ENCODE measurements around the gene FADS6.

The FADS6 gene

DNA sequence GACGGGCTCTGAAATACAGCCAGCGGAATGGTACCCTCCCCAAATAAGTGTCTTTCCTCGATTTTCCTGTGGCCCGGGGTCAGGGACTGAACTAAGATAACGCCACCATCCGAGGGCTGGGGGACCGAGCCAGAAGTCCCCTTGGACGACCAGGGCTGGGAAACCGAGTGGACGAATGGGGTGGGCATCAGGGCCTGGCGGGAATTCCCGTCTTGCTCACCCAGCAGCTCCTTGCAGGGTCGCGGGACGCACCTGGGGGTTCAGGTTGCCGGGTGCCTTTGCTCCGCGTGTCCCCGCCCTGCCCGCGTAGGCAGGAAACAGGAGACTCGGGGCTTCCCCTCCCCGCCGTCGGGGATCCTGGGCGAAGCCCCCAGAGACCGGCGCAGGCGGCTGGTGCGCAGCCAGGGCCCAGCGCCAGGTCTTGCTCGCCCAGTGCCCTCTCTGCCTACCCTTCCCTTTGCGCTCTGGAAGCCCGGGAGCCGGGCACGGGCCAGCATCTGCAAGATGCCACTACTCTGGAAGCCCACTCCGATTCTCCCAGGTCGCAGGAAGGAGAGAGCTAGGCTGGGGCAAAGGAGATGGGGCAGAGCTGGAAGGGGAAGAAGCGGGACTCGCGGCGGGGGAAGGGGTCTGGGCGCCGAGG lies 33.1 kb downstream of the FADS6 start:
- TF ChIP-seq, protein P1, sequence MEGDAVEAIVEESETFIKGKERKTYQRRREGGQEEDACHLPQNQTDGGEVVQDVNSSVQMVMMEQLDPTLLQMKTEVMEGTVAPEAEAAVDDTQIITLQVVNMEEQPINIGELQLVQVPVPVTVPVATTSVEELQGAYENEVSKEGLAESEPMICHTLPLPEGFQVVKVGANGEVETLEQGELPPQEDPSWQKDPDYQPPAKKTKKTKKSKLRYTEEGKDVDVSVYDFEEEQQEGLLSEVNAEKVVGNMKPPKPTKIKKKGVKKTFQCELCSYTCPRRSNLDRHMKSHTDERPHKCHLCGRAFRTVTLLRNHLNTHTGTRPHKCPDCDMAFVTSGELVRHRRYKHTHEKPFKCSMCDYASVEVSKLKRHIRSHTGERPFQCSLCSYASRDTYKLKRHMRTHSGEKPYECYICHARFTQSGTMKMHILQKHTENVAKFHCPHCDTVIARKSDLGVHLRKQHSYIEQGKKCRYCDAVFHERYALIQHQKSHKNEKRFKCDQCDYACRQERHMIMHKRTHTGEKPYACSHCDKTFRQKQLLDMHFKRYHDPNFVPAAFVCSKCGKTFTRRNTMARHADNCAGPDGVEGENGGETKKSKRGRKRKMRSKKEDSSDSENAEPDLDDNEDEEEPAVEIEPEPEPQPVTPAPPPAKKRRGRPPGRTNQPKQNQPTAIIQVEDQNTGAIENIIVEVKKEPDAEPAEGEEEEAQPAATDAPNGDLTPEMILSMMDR (IDR thresholded peaks at IDR 0.05; ENCODE audit: insufficient read depth, low read length, poor library complexity, severe bottlenecking) = peak; percentile 3
- H3K4me3 ChIP-seq (replicated peaks; ENCODE audit: low read depth, low read length) = no peak overlapping the region

DNA sequence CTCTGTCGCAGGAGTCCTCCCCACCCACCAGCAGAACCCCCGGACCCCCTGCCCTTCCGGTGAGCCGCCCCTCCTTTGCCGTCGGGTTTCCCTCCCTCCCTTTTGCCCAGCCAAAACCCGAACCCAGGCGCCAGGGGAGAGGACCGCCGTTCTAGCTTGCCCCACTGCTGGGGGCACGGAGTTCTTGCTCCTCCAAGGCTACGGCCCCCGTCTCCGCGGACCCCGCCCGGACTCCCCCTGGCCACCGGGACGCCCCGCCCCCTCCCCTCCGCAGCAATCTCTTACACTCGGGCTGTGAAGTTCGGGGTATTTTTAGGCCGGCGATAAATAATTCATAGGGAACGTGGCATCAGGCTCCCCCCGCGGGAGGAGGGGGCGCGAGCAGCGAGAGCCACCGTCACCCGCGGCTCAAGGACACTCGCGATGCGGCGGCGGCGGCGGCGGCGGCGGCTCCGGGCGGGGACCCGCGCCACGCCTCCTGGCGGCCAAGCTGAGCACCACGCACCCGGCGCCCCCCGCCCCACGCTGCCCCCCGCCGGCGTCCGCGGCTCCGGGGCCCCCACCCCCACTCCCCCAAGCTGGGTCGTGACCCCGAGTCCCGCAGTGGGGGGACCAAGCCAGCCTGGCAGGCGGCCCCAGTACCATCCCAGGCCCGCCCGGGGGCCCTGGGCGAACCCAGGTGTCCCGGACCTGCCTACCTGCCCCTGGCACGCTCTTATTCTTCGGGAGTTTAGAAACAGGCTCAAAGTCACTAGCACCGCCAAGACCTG lies 33.8 kb downstream of the FADS6 start, which contains the start of gene GRIN2C:
Gene GRIN2C, minus strand, starts transcription at position 427 of the 770 bp plus-strand sequence. CDS start 4,793 bp downstream, outside the sequence.
- H3K36me3 ChIP-seq (ENCODE audit: control insufficient read depth, insufficient read depth, low read length) = peaks cover 21% of the 10 kb centered on the region
- H3K27me3 ChIP-seq (replicated peaks; ENCODE audit: control insufficient read depth, insufficient read depth, low read length) = peaks cover 3% of the 10 kb centered on the region
- H3K4me3 ChIP-seq (replicated peaks; ENCODE audit: low read depth, low read length) = no peak within 1 kb of the TSS
- no peak for DNase-seq (ENCODE audit: extremely low read depth, insufficient read length)
- TF ChIP-seq, protein P1 (IDR thresholded peaks at IDR 0.05; ENCODE audit: insufficient read depth, low read length, poor library complexity, severe bottlenecking) = no peak

More for the DNA sequence above, 33.1 kb downstream of the FADS6 start:
- no peak for DNase-seq (ENCODE audit: extremely low read depth, insufficient read length)
- Histone ChIP-seq H3K36me3 (ENCODE audit: control insufficient read depth, insufficient read depth, low read length) (peaks cover 25% of the 10 kb centered on the region), H3K27me3 (replicated peaks; ENCODE audit: control insufficient read depth, insufficient read depth, low read length) (peaks cover 3% of the 10 kb centered on the region)

DNA sequence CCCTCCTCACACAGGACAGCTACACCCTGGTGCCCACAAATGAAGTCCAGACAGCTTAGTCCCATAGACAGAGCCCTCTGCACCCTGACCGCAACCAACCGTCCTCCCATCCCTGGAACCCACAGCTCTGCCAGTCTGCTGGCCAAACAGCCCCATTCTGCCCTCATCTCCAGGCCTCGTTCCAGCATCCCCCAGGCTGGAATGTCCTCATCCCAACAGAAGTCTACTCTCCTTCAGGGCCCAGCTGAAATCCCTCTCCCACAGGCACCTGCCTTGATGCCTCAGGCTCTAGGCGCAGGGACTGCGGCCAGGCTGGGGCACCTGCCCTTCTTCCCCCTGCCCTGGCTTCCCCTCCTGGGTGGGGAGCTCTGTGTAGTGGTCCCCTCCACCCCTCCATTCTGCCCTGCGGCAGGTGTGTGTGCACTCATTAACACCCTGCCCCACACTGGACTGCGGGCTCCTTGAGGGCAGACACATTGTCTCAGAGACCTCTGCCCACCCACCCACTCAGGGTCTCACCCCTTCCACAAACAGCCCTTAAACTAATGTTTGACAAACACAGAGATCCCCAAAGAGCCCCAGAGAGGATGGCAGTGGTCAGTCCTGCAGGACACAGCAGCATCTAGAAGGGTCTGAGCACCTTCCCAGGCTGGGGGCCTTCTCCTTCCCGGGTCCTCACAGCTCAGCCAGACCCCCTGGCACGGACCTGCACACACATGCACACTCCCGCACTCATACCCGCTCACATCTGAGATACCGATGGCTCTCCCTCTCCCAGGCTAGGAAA lies 34.6 kb downstream of the FADS6 start:
- Histone ChIP-seq H3K36me3 (ENCODE audit: control insufficient read depth, insufficient read depth, low read length) (peaks cover 13% of the 10 kb centered on the region), H3K4me3 (replicated peaks; ENCODE audit: low read depth, low read length) (no peak overlapping the region), H3K27me3 (replicated peaks; ENCODE audit: control insufficient read depth, insufficient read depth, low read length) (peaks cover 3% of the 10 kb centered on the region)
- DNase-seq (ENCODE audit: extremely low read depth, insufficient read length) = no peak
- TF ChIP-seq, protein P1 (IDR thresholded peaks at IDR 0.05; ENCODE audit: insufficient read depth, low read length, poor library complexity, severe bottlenecking) = no peak

DNA sequence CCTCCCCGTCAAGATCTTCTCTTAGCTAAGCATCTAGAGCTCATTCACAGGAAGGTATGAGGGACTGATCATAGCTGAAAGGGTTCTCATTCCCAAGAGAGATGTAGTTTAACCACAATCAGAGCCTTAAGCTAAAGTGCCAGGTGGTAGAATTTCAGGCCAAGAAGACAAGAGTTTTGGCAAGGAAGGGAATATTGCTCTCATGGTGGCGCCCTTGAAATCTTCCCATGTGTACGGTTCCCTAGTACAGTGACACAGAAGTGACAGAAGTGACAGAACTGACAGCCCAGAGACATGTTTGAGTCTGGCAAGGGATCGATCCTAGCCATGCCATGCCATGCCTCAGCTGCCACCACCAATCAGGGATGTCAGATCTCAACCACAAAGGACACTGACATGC lies 36.2 kb downstream of the FADS6 start:
- no peak for DNase-seq (ENCODE audit: extremely low read depth, insufficient read length)
- H3K27me3 ChIP-seq (replicated peaks; ENCODE audit: control insufficient read depth, insufficient read depth, low read length) = peaks cover 3% of the 10 kb centered on the region
- TF ChIP-seq, protein P1 (IDR thresholded peaks at IDR 0.05; ENCODE audit: insufficient read depth, low read length, poor library complexity, severe bottlenecking) = no peak
- no peaks in the 10 kb centered on the region for H3K36me3 ChIP-seq (ENCODE audit: control insufficient read depth, insufficient read depth, low read length)
- H3K4me3 ChIP-seq (replicated peaks; ENCODE audit: low read depth, low read length) = no peak overlapping the region

DNA sequence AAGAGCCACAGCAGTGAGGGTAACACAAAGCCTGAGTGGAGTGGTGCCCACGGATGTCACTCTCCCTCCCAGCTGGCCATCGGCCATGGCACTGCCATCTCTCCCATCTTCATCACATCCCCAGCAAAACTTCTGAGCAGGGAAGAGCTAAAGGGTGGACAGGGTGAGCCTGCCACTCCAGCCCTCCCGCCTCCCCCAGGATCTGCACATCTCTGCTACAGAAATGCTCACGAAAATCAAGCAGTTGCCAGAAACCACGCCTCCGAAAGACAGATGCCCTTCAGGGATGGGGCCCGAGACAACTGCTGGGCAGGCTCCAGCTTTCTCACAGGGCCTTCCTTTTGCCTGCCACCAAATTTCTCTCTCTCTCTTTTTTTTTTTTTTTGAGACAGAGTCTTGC lies 37.3 kb downstream of the FADS6 start:
- no peaks in the 10 kb centered on the region for H3K36me3 ChIP-seq (ENCODE audit: control insufficient read depth, insufficient read depth, low read length)
- TF ChIP-seq, protein P1 (IDR thresholded peaks at IDR 0.05; ENCODE audit: insufficient read depth, low read length, poor library complexity, severe bottlenecking) = no peak
- no peak for DNase-seq (ENCODE audit: extremely low read depth, insufficient read length)
- no peak overlapping the region for H3K4me3 ChIP-seq (replicated peaks; ENCODE audit: low read depth, low read length)
- H3K27me3 ChIP-seq (replicated peaks; ENCODE audit: control insufficient read depth, insufficient read depth, low read length) = peaks cover 3% of the 10 kb centered on the region

Measured in GM06990 (cell line).